ENCODE measurements around the gene SLC8A2. TPM values are rescaled to one million over a fixed set of nuclear protein-coding genes. Genes with fewer than 3 reads are reported as not detected.

The SLC8A2 gene
- total and polyA plus RNA-seq, 2 experiments from 2014 or later = 0.86 to 10.0 TPM

- peaks cover 23% of the 10 kb centered on the region for H3K27me3 ChIP-seq (ENCODE audit: insufficient read depth)
- peak overlapping the region; percentile 81 for H3K4me3 Mint-ChIP-seq
- H3K9me2 ChIP-seq (ENCODE audit: insufficient read depth) = no peaks in the 10 kb centered on the region
- H3K4me1 Mint-ChIP-seq = peaks cover 35% of the 10 kb centered on the region
- H3K79me2 ChIP-seq (replicated peaks; ENCODE audit: insufficient read depth) = no peaks in the 10 kb centered on the region
- H3K36me3 ChIP-seq (ENCODE audit: insufficient read depth) = no peaks in the 10 kb centered on the region
- ATAC-seq (peak; percentile 77), DNase-seq (ENCODE audit: low spot score) (peak; percentile 99)
- H3K4me2 ChIP-seq = peak overlapping the region; percentile 85
- peaks cover 28% of the 10 kb centered on the region; the same call in 1 of the 2 replicates for H3F3A ChIP-seq (replicated peaks; ENCODE audit: low read depth)
- TF ChIP-seq ZNF331 (CRISPR knock-in tag; IDR thresholded peaks at IDR 0.05; ENCODE audit: low read depth) (no peak), ZNF114 (CRISPR knock-in tag; IDR thresholded peaks at IDR 0.05) (no peak), POLR2AphosphoS5 (IDR thresholded peaks at IDR 0.05; ENCODE audit: low read depth) (peak; percentile 86), JUNB (IDR thresholded peaks at IDR 0.05; ENCODE audit: unreplicated experiment) (no peak), NANOG (IDR thresholded peaks at IDR 0.05; ENCODE audit: borderline replicate concordance) (no peak)
- no peaks in the 10 kb centered on the region; the same call in 2 of the 3 replicates for H3K36me3 Mint-ChIP-seq (ENCODE audit: low read depth)
- peak overlapping the region; percentile 85 for H2AFZ ChIP-seq
- H3K27ac Mint-ChIP-seq = peak overlapping the region; percentile 94
- peak overlapping the region; percentile 67 for H3K4me3 ChIP-seq
- H3K27ac ChIP-seq (ENCODE audit: low read depth) = peak overlapping the region; percentile 88
- H3K4me1 ChIP-seq (ENCODE audit: insufficient read depth) = peaks cover 23% of the 10 kb centered on the region
- H4K20me1 ChIP-seq (replicated peaks; ENCODE audit: insufficient read depth) = peaks cover 6% of the 10 kb centered on the region
- peaks cover 33% of the 10 kb centered on the region for H3K27me3 Mint-ChIP-seq (ENCODE audit: insufficient read depth, low read depth, poor library complexity)
- no peaks in the 10 kb centered on the region; the same call in 2 of the 3 replicates for H3K9me3 Mint-ChIP-seq
Observed at GRCh38 chr19:47447470-47448359, 24.0 kb downstream of the SLC8A2 start.

- Histone ChIP-seq H3K36me3 (ENCODE audit: insufficient read depth) (no peaks in the 10 kb centered on the region), H3K79me2 (replicated peaks; ENCODE audit: insufficient read depth) (no peaks in the 10 kb centered on the region), H4K20me1 (replicated peaks; ENCODE audit: insufficient read depth) (peaks cover 6% of the 10 kb centered on the region), H3K4me3 (peak overlapping the region; percentile 67), H3F3A (replicated peaks; ENCODE audit: low read depth) (peaks cover 28% of the 10 kb centered on the region; the same call in 1 of the 2 replicates), H3K4me1 (ENCODE audit: insufficient read depth) (peaks cover 23% of the 10 kb centered on the region), H3K27me3 (ENCODE audit: insufficient read depth) (peaks cover 23% of the 10 kb centered on the region), H2AFZ (peak overlapping the region; percentile 58; the same call in 1 of the 2 replicates), H3K9me2 (ENCODE audit: insufficient read depth) (no peaks in the 10 kb centered on the region), H3K27ac (ENCODE audit: low read depth) (peak overlapping the region; percentile 88), H3K4me2 (peak overlapping the region; percentile 85)
- Mint-ChIP-seq H3K4me1 (peaks cover 35% of the 10 kb centered on the region), H3K4me3 (peak overlapping the region; percentile 81), H3K27me3 (ENCODE audit: insufficient read depth, low read depth, poor library complexity) (peaks cover 36% of the 10 kb centered on the region), H3K36me3 (ENCODE audit: low read depth) (no peaks in the 10 kb centered on the region; the same call in 2 of the 3 replicates), H3K9me3 (no peaks in the 10 kb centered on the region; the same call in 2 of the 3 replicates), H3K27ac (peak overlapping the region; percentile 94)
- peak; percentile 97 for DNase-seq (ENCODE audit: low spot score)
- TF ChIP-seq CTCF (conservative IDR thresholded peaks at IDR 0.05; ENCODE audit: low read depth in 2 of 2) = no peak
- no peak for TF ChIP-seq ZNF114 (CRISPR knock-in tag; IDR thresholded peaks at IDR 0.05)
- no peak for TF ChIP-seq EZH2phosphoT487 (IDR thresholded peaks at IDR 0.05; ENCODE audit: unreplicated experiment)
- TF ChIP-seq, protein P1, sequence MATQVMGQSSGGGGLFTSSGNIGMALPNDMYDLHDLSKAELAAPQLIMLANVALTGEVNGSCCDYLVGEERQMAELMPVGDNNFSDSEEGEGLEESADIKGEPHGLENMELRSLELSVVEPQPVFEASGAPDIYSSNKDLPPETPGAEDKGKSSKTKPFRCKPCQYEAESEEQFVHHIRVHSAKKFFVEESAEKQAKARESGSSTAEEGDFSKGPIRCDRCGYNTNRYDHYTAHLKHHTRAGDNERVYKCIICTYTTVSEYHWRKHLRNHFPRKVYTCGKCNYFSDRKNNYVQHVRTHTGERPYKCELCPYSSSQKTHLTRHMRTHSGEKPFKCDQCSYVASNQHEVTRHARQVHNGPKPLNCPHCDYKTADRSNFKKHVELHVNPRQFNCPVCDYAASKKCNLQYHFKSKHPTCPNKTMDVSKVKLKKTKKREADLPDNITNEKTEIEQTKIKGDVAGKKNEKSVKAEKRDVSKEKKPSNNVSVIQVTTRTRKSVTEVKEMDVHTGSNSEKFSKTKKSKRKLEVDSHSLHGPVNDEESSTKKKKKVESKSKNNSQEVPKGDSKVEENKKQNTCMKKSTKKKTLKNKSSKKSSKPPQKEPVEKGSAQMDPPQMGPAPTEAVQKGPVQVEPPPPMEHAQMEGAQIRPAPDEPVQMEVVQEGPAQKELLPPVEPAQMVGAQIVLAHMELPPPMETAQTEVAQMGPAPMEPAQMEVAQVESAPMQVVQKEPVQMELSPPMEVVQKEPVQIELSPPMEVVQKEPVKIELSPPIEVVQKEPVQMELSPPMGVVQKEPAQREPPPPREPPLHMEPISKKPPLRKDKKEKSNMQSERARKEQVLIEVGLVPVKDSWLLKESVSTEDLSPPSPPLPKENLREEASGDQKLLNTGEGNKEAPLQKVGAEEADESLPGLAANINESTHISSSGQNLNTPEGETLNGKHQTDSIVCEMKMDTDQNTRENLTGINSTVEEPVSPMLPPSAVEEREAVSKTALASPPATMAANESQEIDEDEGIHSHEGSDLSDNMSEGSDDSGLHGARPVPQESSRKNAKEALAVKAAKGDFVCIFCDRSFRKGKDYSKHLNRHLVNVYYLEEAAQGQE (IDR thresholded peaks at IDR 0.05; ENCODE audit: unreplicated experiment) = peak; percentile 14
- ATAC-seq = peak; percentile 63
Observed at GRCh38 chr19:47446534-47447469, 24.9 kb downstream of the SLC8A2 start.
